Measurements from ENCODE around the gene SLC22A5. TPM values are rescaled to one million over a fixed set of nuclear protein-coding genes. Genes with fewer than 3 reads are reported as not detected.

Gene SLC22A5
- total and polyA plus RNA-seq, 2 donors from 2014 or later = 28.3 to 36.3 TPM

DNA sequence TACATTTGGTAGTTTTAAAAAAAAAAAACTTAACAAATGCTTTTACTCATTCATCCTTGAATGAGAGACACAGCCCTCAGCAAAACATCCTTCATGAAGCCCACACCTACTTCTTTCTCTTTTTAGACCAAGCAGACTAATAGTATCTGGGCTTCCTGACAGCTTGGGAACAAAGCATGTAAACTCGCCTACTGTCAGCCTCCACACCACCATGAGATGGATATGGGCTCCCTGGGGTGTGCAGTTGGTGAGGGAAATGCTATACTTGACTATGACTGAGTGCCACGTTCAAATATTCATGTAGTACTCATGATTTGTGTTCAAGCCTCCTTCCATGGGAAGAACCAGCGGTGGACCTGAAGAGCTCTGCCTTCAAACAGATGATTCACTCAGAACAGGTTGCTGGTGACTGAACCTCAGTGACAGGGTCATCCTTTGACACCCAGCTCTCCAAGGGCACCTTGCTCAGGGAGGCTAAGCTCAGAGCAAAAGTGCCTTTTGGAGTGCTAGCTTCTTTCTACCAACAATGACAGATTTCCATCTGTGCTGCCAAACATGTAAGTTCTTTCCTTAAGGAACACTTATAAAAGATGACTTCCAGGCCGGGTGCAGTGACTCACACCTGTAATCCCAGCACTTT lies 36.8 kb downstream of the SLC22A5 start:
- H3K4me1 ChIP-seq (ENCODE audit: control insufficient read depth in 2 of 3, insufficient read depth in 2 of 3, low read depth in 1 of 3, low read length in 3 of 3) = peaks cover 5 to 16% (median 12%) of the 10 kb centered on the region in 3 donors
- DNase-seq = peak in 1 of 5 donors; percentile 23
- TF ChIP-seq, protein P1, sequence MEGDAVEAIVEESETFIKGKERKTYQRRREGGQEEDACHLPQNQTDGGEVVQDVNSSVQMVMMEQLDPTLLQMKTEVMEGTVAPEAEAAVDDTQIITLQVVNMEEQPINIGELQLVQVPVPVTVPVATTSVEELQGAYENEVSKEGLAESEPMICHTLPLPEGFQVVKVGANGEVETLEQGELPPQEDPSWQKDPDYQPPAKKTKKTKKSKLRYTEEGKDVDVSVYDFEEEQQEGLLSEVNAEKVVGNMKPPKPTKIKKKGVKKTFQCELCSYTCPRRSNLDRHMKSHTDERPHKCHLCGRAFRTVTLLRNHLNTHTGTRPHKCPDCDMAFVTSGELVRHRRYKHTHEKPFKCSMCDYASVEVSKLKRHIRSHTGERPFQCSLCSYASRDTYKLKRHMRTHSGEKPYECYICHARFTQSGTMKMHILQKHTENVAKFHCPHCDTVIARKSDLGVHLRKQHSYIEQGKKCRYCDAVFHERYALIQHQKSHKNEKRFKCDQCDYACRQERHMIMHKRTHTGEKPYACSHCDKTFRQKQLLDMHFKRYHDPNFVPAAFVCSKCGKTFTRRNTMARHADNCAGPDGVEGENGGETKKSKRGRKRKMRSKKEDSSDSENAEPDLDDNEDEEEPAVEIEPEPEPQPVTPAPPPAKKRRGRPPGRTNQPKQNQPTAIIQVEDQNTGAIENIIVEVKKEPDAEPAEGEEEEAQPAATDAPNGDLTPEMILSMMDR (IDR thresholded peaks at IDR 0.05; ENCODE audit: borderline replicate concordance, extremely low read depth, insufficient read depth) = no peak
- intact Hi-C loops (cut with DNase I) = no loop called here
- H3K27ac ChIP-seq (ENCODE audit: low read depth in 2 of 2, low read length in 2 of 2) = no peak overlapping the region
- no peaks in the 10 kb centered on the region for H3K9me3 ChIP-seq (ENCODE audit: control insufficient read depth in 2 of 3, insufficient read depth in 1 of 3, low read length in 3 of 3)
- H3K27me3 ChIP-seq (ENCODE audit: control insufficient read depth, insufficient read depth, low read length) = no peaks in the 10 kb centered on the region
- no peak for FAIRE-seq
- H3K9ac ChIP-seq (ENCODE audit: low read length in 3 of 3) = no peak overlapping the region
- H3K36me3 ChIP-seq (ENCODE audit: control insufficient read depth in 2 of 3, insufficient read depth in 3 of 3, low read length in 3 of 3) = no peaks in the 10 kb centered on the region
- no peak overlapping the region for H3K4me3 ChIP-seq (ENCODE audit: low read length in 3 of 3)

DNA sequence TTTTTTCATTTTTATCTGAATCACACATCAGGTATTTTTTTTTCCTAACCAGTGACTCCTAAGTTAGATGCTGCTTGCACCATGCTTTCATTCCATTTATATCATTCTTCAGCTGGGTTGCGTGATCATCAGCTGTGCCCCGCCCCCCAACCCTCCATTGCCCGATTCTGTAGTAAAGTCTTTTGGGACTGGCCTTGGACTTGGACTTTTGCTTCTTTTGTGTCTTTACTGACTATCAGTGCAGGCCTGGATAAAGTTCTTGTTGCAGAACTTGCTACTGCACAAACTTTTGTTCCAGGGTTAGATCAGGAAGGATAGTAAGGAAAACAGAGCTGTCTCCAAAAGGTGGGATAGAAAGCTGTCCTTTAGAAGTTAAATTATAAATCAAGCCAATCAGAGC lies 38.5 kb downstream of the SLC22A5 start:
- DNase-seq (peak in 1 of 5 donors; percentile 18), FAIRE-seq (no peak)
- Histone ChIP-seq H3K4me3 (ENCODE audit: low read length in 3 of 3) (no peak overlapping the region), H3K4me1 (ENCODE audit: control insufficient read depth in 2 of 3, insufficient read depth in 2 of 3, low read depth in 1 of 3, low read length in 3 of 3) (peaks cover 8 to 21% (median 16%) of the 10 kb centered on the region in 3 donors), H3K36me3 (ENCODE audit: control insufficient read depth in 2 of 3, insufficient read depth in 3 of 3, low read length in 3 of 3) (no peaks in the 10 kb centered on the region), H3K27ac (ENCODE audit: low read depth in 2 of 2, low read length in 2 of 2) (no peak overlapping the region), H3K9me3 (ENCODE audit: control insufficient read depth in 2 of 3, insufficient read depth in 1 of 3, low read length in 3 of 3) (no peaks in the 10 kb centered on the region), H3K27me3 (ENCODE audit: control insufficient read depth, insufficient read depth, low read length) (no peaks in the 10 kb centered on the region), H3K9ac (ENCODE audit: low read length in 3 of 3) (no peak overlapping the region)
- intact Hi-C loops (cut with DNase I) = no loop called here
- TF ChIP-seq, protein P1 (IDR thresholded peaks at IDR 0.05; ENCODE audit: borderline replicate concordance, extremely low read depth, insufficient read depth) = no peak

DNA sequence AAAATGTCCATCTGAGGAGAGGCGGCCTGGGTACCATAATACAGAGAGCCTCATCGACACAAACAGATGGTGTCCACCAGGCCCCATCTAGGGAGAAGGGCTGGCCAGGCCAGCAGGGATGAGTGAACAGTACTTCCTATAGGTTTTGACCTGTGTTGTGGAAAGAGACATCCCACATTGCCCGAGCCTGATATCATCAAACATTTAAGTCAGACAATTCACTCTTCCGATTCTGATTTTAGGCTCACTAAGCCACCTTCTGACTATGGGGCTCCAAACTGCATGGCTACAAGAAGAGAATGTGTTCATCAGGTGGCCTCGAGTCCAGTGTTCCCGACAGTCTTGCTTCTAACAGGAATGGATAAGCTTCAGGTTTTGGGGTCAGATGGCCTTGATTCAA lies 38.9 kb downstream of the SLC22A5 start:
- peak in 1 of 5 donors; percentile 18 for DNase-seq
- TF ChIP-seq, protein P1 (IDR thresholded peaks at IDR 0.05; ENCODE audit: borderline replicate concordance, extremely low read depth, insufficient read depth) = no peak
- no peak overlapping the region for H3K27ac ChIP-seq (ENCODE audit: low read depth in 2 of 2, low read length in 2 of 2)
- no peak for FAIRE-seq
- intact Hi-C loops (cut with DNase I) = no loop called here
- no peaks in the 10 kb centered on the region for H3K9me3 ChIP-seq (ENCODE audit: control insufficient read depth in 2 of 3, insufficient read depth in 1 of 3, low read length in 3 of 3)
- H3K36me3 ChIP-seq (ENCODE audit: control insufficient read depth in 2 of 3, insufficient read depth in 3 of 3, low read length in 3 of 3) = no peaks in the 10 kb centered on the region
- no peaks in the 10 kb centered on the region for H3K27me3 ChIP-seq (ENCODE audit: control insufficient read depth, insufficient read depth, low read length)
- H3K9ac ChIP-seq (ENCODE audit: low read length in 3 of 3) = no peak overlapping the region
- H3K4me1 ChIP-seq (ENCODE audit: control insufficient read depth in 2 of 3, insufficient read depth in 2 of 3, low read depth in 1 of 3, low read length in 3 of 3) = peaks cover 8 to 21% (median 16%) of the 10 kb centered on the region in 3 donors
- no peak overlapping the region for H3K4me3 ChIP-seq (ENCODE audit: low read length in 3 of 3)

Data from kidney (tissue), 14 donors.